Fibroblast of peridontal ligament (primary cell): Measurements from ENCODE around the gene FZD4.

Source experiments
- DNase-seq: peaks from one replicate; pipeline ENCODE4 v3.0.0-alpha.2; 2010; ENCODE audit errors: extremely low read depth

The FZD4 gene

DNA sequence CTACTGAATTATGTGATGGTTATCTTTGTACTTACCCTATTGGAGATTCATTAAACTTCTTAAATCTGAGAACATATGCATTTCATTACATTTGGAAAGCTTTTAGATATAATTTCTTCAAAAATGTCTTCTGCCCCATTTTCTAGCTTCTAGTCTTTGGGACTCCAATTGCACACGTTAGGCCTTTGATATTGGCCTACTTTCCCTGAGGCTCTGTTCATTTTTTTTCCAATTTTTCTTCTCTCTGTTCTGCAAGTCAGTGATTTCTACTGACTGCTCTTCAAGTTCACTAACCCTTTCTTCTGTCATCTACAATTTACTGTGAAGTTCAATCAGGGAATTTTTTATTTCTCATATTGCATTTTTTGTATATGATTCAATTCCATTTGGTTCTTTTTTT is 43.0 kb downstream of the FZD4 start:
- DNase-seq, result no peak

GRCh38 chr11:86910592-86910991 is 44.6 kb downstream of the FZD4 start:
- no peak for DNase-seq

DNA sequence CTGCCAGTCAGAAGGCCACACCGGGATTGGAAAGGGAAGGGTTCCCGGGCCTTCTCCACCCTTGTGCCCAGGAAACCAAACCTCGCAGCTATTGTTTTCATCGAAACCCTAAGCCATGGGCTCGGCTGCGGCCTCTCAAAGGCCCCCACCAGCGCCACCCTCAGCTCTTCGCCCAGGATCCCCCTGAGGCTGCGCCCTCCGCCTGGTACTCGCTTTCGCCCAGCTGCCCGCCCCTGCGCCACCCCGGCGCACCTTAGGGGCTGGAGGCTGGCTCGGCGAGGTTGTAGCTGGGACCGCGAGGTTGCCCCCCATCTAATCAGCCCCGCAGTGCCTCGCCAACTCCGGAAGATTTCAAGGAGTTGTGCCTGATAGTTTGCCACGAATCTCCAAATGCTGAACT is 49.0 kb downstream of the FZD4 start:
- DNase-seq, result no peak

GRCh38 chr11:86905252-86905651 is 49.9 kb downstream of the FZD4 start:
- no peak for DNase-seq

DNA sequence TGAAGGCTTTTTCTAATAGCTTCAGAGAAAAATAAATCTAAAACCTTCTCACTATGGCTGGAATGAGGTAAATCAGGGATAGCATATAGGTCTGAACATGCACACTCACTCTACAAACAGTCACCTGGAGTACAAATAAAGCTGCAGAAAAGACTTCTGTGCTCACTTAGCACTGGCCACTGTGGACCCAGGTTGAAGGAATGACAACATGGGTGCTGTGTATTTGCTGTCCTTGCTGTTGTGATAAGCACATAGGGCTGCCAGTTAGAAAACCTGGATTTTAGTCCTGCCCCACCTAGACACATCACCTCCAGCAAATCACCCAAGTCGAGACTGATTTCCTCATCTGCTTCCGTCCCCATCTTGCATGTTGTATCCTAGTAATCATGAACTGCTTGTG is 51.2 kb downstream of the FZD4 start:
- no peak for DNase-seq

DNA sequence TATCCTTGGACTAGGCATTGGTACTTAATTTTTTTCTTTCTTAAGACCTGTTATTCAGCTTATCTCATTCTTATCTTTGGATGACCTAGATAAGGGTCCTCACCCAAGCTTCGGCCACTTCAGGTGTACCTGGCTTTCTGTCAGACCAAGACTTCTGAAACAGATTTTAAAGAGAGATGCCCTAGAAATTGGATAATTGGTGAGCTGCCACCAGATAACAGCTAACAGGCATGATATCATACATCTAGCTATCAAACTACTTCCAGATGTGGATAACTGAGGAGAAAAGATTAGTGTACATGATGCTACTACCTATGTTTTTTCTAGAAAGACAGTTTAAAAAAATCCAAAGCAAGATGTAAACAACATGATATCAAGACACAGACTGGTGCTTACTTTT is 52.9 kb downstream of the FZD4 start:
- no peak for DNase-seq

GRCh38 chr11:86901599-86901998 is 53.6 kb downstream of the FZD4 start:
- no peak for DNase-seq

DNA sequence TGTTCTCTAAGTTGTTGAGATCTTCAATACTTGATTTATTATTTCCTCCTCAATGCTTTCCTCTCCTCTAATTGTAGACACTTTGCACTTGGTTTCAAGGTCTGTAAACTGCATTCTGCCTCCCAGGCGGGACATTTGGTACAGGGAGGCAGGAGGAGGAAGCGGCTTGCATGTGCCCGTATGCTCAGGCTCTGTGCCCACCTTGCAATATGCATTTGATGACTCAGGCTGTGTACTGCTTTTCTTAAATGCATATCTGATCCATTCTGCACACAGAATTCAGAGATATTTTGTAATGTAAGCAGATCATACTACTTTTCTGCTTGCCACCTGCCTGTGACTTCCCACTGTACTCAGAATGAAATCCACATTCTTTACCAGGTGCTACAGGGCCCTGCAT is 55.0 kb downstream of the FZD4 start:
- DNase-seq, result no peak

- DNase-seq, result no peak
Measured at GRCh38 chr11:86898689-86899088, 56.5 kb downstream of the FZD4 start.

- peak; percentile 86 for DNase-seq
Measured at GRCh38 chr11:86896441-86896841, 58.8 kb downstream of the FZD4 start.
